NCI-H345 treated with DMSO at 0.1 percent for 48 hours (cell line): ENCODE measurements around the gene RAB1A.

Experiments
- DNase-seq: peaks from one replicate; lab custom pipeline; 2025; ENCODE audit not compliant: unreplicated experiment; lab: John Stamatoyannopoulos, UW

The RAB1A gene

DNA sequence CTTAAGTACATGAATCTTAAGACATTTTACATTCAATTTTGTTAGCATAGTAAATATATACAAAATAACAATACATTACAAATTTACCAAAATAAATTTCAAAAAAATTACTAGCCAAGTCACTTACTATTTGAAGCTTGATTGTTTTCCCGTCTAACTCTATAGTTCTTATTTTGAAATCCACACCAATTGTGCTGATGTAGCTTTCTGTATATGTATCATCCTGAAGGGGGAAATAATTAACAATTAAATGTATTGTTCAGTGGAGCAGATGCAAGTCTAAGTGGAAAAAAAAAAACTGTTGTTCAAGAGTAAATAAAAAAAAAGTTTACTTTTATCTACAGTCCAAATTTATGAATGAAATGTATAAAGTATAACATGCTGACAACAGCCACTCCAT is 32.1 kb downstream of the RAB1A start:
- DNase-seq, result no peak

DNA sequence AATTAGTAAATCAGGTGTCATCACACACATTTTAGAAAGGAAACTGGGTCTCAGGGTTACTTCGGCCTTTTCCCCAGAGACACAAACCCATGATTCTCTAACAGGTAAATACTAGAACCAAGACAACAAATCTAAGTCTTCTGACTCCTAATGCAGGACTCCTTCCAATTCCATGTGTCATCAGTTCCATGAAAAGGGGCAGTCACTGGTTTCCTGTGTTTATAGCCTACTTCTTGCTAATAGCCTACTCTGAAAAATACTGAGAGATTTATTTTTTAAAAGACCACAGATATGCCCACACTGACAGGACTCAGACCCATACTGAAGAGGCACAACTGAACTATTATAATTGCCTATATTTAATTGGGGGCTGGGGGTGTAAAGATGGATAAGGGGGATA is 33.0 kb downstream of the RAB1A start:
- no peak for DNase-seq

DNA sequence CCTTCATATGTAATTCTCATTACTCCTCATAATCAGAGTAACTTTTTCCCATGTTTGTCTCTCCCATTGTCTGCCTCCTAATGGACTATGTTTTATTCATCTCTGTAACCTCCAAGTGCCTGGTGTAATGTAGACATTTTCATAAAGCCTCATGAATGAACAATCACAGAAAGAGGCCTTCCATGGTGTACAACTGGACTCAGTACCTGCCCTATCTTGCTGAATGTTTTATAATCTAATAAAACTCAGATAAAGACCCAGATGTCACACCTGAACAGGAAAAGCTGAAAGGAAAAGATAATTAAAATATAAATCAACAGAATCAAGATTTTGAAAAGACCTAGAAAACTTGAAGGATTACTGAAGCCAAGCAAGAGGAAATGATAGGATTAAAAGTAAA is 36.7 kb downstream of the RAB1A start:
- DNase-seq, result no peak

DNA sequence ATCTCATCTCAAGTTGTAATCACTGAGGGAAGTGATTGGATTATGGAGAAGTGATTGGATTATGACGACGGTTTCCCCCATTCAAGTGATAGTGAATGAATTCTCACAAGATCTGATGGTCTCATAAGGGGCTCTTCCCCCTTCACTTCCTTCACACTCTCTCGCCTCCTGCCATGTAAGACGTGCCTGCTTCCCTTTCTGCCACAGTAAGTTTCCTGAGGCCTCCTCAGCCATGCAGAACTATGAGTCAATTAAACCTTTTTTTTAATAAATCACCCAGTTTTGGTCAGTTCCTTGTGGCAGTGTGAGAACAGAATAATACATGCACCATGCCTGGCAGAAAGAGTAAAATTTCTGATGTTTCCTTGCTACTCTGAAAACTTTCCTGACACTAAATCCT is 37.1 kb downstream of the RAB1A start:
- no peak for DNase-seq

DNA sequence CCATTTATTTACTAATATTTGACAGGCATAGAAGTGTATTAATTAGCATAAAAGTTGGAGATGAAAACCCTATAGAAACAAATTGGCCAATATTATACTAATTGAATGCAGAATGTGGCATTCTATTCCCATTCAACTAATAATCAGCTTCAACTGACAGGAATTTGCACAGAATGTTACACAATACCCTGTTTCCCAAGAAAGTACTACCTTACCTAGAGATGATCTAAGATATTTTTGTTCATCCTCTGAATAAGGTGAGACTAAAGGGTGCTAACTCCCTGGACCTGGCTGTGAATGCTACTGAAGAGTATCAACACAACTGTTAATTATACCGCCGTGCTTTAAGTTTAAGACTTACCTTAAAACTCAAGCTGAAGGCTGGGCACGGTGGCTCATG is 44.8 kb downstream of the RAB1A start:
- DNase-seq, result no peak

DNA sequence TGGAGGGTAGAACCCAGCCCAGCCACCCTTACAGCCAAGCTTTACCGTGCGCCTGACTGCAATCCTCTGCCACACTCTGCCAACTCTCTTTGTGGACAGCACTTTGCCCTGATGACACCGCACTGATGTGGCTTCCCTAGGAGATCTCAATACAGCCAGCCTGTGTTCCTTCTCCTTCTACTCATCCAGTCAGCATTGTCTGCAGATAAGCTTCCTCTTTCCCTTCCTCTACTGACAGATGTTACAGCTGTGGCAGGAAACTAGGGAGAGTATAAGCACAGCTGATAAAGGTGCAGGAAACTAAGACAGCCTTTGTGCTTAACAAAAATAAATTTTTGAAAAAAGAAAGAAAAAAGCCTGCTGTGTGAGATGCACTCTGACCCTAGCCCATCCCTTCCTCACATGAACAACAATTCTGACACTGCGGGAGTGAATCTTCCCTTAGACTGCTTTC is 48.6 kb downstream of the RAB1A start:
- DNase-seq, result no peak

DNA sequence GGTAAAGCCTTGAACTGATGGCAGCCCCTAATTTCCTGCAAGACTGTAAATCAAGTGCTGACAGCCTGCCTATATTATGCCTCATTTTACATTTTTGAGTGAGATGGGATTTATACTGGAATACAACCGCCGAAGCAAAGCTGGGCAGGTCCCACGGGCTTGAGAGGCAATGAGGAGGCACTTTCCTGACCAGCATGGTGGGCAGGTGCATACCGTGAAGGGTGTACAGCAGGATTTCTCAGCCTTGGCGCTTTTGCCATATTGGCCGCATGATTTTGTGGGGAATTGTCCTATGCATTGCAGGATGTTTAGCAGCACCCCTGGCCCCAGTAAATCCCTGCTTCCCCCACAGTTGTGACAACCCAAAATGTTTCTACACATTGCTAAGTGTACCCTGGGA is 50.9 kb downstream of the RAB1A start:
- DNase-seq, result no peak

DNA sequence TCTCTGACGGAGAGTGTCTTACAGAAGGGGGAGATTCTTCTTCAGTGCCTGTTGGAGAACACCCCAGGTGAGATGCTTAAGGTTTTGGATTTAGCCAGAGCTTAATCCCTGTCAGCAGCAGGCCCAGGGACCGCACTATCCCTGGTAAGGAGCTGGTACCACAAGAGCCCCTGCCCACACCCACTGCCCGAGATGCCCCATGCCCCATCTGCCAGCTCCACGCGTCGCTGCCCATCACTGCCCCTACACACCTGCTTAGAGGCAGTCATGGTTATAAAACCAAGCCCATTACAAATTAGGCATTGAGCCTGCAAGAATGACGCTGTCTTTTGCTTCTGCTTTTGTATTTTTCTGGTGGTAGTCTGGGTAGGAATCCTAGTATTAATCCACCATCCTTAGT is 52.0 kb downstream of the RAB1A start:
- DNase-seq, result no peak

DNA sequence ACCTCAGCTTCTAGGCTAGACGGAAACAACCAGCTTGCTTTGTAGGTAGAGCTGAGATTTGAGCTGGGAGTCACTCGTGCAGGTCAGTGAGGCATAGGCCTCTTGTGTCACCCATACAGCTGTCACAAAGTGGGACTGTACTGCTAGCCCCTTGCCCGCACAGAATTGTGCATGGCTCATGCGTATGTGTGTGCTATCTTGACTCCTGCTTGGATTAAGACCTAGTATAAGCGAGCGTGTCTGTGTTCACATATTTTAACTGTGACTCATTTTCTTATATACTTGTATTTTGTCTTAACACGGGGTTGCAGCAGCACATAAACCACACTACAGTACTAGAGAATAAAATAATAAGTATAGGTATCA is 53.6 kb downstream of the RAB1A start:
- no peak for DNase-seq

DNA sequence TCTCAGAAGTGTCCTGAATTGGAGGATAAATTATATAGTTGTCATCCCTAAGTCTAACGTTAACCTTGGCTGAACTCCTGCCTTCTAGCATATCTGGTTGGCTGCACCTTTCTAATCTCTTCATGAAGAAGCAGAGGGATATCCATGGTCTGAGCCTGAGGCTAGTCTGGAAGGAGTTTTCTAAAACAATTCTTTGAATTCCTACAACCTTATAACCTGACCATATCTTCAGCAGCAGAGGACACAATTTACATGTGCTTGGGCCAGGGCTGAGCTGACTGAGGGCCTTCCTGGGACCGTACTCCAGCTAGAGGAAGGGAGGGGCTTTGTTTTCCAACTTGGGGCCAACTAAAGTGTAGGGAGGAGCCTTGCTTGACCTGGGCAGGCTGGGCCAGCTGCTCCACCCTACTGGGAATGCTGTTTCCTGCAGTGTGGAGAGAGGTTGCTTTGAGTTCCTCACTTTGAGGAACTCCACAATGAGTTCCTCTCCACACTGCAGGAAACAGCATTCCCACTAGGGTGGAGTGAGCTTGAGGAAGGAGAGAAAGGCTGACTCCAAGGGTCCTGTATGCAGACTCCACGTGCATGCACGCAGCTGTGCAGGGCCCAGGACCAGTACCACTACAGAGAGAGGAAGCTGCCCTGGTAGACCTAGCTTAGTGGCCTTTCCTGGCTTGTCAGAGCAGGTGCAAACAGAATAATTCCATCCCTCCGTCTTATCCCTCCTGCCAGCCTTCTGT is 54.1 kb downstream of the RAB1A start:
- DNase-seq, result no peak

DNA sequence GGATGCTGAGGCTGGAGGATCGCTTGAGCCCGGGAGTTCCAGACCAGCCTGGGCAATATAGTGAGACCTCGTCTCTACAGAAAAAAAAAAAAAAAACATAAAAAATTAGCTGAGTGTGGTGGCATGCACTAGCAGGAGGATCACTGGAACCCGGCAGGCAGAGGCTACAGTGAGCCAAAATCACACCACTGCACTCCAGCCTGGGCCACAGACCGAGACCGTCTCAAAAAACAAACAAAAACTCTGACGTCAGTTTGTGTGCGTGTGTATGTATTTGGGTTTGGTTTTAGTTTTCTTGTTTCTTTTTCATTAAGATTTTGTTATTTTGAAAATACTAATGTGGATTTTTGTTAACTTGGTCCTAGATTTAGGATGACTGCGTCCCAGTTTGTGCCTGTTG is 54.7 kb downstream of the RAB1A start:
- DNase-seq, result no peak

DNA sequence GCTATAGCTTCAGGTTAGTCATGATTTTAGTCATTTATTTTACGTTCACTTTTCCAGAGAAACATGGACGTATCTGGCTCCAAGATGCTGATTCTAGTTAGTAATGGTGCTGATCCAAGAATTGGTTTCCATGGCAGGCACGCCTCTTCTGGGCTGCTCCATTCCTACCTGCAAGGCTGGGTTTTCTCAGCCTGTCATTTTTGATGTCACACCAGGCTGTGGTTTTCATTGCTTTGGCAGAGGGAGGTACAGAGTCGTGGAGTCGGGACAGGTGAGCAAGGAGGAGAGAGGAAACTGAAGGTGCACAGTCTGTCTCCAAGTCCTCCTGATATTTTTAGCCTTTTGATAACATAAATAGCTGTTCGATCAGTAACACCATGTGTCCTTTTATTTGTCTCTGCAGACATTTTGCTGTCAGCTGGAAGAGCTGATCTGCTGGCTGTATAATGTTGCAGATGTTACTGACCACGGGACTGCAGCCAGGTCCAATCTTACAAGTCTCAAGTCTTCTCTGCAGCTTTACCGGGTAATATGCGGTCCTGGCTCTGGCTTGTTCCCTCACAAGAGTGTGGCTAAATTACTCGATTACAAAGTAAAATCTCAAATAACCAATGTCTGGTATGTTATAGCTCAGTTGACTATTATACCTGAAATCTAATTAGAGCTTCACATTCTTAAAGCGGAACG is 55.9 kb downstream of the RAB1A start:
- DNase-seq, result no peak

DNA sequence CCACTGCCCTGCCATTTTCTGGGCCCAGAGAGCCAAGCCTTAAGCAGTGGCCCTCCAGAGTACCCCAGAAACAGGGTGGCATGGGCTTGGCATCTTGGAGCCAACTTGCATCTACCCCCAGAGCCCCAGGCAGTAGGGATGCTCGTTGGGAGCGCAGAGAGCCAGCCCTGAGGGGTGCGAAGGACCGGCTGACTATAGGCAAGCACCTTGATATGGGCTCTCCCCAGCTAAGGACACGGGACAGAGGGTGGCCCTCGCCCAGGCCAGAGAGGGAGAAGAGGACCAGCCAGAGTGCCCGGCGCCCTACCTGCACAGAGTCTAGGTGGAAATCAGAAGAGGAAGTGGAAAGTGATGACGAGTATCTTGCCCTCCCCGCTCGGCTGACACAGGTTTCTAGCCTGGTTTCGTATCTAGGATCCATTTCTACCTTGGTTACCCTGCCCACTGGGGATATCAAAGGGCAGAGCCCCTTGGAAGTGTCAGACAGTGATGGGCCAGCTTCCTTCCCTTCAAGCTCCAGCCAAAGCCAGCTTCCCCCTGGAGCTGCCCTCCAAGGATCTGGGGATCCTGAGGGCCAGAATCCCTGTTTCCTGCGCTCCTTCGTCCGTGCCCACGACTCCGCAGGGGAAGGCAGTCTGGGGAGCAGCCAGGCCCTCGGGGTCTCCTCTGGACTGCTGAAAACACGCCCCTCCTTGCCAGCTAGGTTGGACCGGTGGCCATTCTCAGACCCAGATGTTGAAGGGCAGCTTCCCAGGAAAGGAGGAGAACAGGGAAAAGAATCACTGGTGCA is 57.5 kb downstream of the RAB1A start:
- DNase-seq, result no peak

DNA sequence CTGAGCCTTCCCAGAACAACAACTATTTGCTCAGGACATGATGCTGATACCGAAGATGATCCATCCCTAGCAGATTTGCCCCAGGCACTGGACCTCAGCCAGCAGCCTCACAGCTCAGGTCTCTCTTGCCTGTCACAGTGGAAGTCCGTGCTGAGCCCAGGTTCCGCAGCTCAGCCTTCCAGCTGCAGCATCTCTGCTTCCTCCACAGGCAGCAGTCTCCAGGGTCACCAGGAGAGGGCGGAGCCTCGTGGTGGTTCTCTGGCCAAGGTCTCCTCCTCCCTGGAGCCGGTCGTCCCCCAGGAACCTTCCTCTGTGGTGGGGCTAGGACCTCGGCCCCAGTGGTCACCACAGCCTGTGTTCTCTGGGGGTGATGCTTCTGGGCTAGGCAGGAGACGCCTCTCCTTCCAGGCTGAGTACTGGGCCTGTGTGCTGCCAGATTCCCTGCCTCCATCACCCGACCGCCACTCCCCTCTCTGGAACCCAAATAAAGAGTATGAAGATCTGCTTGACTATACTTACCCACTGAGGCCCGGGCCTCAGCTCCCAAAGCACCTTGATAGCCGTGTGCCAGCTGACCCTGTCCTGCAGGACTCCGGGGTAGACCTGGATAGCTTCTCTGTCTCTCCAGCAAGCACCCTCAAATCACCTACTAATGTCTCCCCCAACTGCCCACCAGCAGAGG is 58.3 kb downstream of the RAB1A start:
- DNase-seq, result no peak

DNA sequence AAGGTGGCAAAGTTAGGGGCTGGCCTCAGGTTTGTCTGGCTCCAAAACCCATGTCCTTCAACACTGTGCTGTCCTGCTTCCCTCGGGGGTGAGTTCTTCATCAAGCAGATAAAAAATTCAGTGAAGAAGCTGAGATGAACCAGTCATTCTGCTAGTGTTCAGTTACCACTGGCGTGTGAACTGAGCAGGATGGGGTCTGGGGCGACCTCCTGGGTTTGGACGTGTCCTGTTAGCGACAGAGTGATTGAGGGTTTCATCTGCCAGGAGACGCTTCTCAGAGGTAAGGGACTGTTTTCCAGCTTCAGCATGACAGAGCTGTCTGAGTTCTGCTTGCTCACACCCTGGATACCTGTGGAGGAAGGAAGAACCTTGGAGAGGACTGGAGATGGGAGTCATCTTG is 59.0 kb downstream of the RAB1A start:
- no peak for DNase-seq

DNA sequence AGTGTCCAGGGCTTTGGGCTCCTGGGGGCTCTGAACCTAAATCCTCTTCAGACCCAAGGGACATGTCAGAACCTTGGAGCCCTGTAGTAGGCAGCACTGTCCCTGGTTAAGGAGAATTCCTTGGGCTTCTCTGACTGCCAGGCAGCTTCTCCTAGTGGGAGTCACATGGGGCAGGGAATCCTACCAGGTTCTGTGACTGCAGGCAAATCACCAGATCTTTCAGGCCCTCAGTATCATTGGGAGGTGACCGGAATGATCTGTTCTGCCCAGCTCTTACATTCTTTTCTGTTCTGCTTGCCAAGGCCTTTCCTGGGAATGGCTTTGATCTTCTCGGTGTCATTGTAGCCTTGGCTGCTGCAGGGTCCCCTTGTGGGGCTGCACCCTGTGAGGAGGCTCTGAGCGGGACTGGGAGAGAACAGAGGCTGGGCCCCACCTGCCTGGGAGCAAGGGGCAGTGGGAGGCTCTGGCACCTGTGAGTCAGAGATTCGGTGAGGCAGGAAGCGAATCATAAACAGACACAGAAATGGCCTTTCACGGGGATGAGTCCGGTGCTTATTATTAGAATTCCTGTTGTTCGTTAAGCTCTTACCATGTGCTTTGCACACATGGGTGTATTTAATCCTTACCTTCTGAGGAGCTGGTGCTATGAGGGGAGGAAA is 59.6 kb downstream of the RAB1A start:
- DNase-seq, result no peak

DNA sequence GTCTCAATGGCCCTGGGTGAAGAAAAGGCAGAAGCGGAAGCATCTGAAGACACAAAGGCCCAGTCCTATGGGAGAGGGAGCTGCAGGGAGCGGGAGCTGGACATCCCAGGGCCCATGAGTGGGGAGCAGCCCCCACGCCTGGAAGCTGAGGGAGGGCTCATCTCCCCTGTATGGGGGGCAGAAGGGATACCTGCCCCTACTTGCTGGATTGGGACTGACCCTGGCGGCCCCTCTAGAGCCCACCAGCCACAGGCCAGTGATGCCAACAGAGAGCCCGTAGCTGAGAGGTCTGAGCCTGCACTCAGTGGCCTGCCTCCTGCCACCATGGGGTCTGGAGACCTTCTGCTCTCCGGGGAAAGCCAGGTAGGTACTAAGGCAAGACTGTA is 60.5 kb downstream of the RAB1A start:
- DNase-seq, result no peak

DNA sequence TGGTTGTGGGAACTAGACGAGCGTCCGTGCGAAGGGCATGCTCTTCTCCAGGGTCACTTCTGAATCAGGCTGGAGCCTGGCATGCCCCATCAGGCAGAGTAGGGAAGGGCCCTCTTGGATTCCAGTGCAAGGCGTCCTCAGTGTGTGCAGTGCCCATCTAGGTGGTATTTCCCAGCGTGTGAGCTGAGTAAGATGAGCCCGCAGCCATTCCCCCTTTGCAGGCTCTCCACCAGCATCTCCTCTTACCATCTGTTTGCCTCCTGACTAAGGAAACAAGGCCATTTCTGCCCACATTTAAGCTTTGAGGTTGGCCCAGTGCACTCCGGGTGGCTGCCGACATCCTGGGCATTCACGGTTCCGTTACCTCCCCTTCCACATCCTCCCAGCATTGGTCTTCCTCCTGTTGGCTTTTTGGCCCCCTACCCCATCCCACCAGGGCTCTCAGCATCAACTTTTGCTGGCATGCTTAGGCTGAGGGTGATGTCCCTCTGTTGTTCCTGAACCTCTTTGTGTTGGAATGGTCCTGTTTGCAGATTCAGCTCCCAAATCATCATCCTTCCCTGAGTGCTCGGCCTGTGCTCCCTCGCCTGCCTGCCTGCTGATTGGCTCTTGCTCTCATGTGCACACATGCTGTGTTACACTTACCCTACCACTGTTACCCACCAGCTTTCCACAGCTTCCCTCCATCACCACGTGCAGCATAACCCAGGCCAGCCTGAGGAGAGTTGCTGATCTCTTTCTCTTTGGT is 61.9 kb downstream of the RAB1A start:
- no peak for DNase-seq

DNA sequence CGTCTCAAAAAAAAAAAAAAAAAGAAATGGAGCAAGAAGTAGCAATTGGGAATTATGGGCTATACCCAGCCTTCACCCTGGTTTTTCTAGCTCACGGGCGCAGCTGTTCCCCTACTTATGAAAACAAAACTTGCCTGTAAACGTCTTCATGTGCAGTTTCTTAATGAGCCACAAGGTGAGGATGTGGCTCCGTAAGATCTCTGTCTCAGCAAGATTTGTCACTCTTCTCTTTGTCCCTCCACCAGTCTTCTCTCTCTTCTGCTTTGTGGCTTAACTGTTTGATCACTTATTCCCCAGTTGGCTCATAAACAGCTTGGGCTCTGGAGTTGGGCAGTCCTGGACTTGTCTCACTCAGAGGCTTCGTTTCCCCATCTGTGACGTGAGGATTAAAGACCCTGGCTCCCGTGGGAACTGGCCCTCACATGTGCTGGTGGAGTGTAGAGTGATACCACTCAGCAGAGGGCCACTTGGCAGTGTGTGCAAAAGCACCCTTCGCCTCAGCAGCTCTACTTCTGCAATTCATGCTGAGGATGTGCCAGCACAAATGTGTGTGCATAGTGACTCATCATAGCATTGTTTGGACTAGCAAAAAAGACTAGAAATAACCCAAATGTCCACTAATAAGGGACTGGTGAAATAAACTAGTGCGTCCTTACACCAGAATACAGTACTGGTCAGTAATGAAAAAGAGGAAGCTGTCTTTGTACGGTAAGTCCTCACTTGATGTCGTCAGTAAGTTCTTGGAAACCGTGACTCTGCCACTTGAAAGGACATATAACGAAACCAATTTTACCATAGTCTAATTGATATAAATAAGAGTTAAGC is 65.0 kb downstream of the RAB1A start:
- no peak for DNase-seq
